Esophagus (tissue), 2 donors: Measurements from ENCODE around the gene ARRDC5. TPM values are rescaled to one million over a fixed set of nuclear protein-coding genes. Genes with fewer than 3 reads are reported as not detected.

ENCODE experiments used
- H3K27ac ChIP-seq, 2 donors: one replicate each; pipeline ENCODE4 v1.5.1; 2013; ENCODE audit warnings: low read depth in 2 of 2, mild to moderate bottlenecking in 2 of 2, inconsistent platforms in 1 of 2, low read length in 1 of 2, moderate library complexity in 1 of 2
- H3K27me3 ChIP-seq, 2 donors: one replicate each; pipeline ENCODE4 v1.6.1; 2013; ENCODE audit warnings: low read length in 2 of 2, control low read depth in 1 of 2, mild to moderate bottlenecking in 1 of 2; ENCODE audit not compliant: insufficient read depth in 2 of 2, control insufficient read depth in 1 of 2
- H3K36me3 ChIP-seq, 2 donors: one replicate each; pipeline ENCODE4 v1.6.1; 2013; ENCODE audit warnings: low read length in 1 of 2; ENCODE audit not compliant: control insufficient read depth in 2 of 2, insufficient read depth in 2 of 2
- H3K4me1 ChIP-seq, 2 donors: one replicate each; pipeline ENCODE4 v1.6.1; 2013; ENCODE audit warnings: low read length in 1 of 2; ENCODE audit not compliant: control insufficient read depth in 2 of 2, insufficient read depth in 2 of 2
- H3K4me3 ChIP-seq, 2 donors: one replicate each; pipeline ENCODE4 v1.5.1; 2013; ENCODE audit warnings: low read length in 2 of 2, mild to moderate bottlenecking in 2 of 2, low read depth in 1 of 2, moderate library complexity in 1 of 2
- H3K9me3 ChIP-seq, 2 donors: one replicate each; pipeline ENCODE4 v1.6.1; 2013; ENCODE audit warnings: mild to moderate bottlenecking in 2 of 2, low read depth in 1 of 2, low read length in 1 of 2, moderate library complexity in 1 of 2; ENCODE audit not compliant: control insufficient read depth in 2 of 2, insufficient read depth in 1 of 2
- WGBS, 2 donors: extraction: QIAGEN DNeasy Blood & Tissue Kit; methylation state at CpG; one replicate each; pipeline ENCODE4 v1.1.7; 2013; 5-methylcytosine and 5-hydroxymethylcytosine counted together
- polyA plus RNA-seq, 2 donors: library from polyadenylated mRNA; stranded (reverse); fragments of 200-250 nt; gene quantifications; one replicate each; pipeline ENCODE4 v1.2.3, GENCODE V29; 2013
- donor health status: healthy with polysubstance abuse.
- donor health status: Bipolar disorder and iron deficiency.

Gene ARRDC5
- polyA plus RNA-seq, 2 donors = 0.08 to 0.31 TPM

GRCh38 chr19:4877753-4878490, 24.8 kb downstream of the ARRDC5 start:
- Histone ChIP-seq H3K27ac (no peak overlapping the region), H3K36me3 (no peaks in the 10 kb centered on the region), H3K9me3 (no peaks in the 10 kb centered on the region), H3K4me3 (no peak overlapping the region), H3K4me1 (no peaks in the 10 kb centered on the region), H3K27me3 (no peaks in the 10 kb centered on the region)
- 41 to 53% methylated on average over 29 to 30 of the region's 30 CpGs for WGBS, 2 donors

GRCh38 chr19:4873930-4874329, 28.8 kb downstream of the ARRDC5 start:
- Histone ChIP-seq H3K4me3 (no peak overlapping the region), H3K9me3 (no peaks in the 10 kb centered on the region), H3K27ac (no peak overlapping the region), H3K4me1 (peaks cover 0 to 3% of the 10 kb centered on the region in 2 donors), H3K36me3 (no peaks in the 10 kb centered on the region), H3K27me3 (no peaks in the 10 kb centered on the region)
- 86 to 88% methylated on average over 3 of the region's 3 CpGs for WGBS, 2 donors

- H3K4me1 ChIP-seq = peaks cover 0 to 4% of the 10 kb centered on the region in 2 donors
- no peaks in the 10 kb centered on the region for H3K36me3 ChIP-seq
- no peak overlapping the region for H3K27ac ChIP-seq
- WGBS, 2 donors = 74 to 77% methylated on average over 6 of the region's 6 CpGs
- H3K4me3 ChIP-seq = no peak overlapping the region
- H3K27me3 ChIP-seq = no peaks in the 10 kb centered on the region
- H3K9me3 ChIP-seq = no peaks in the 10 kb centered on the region
Observed at GRCh38 chr19:4871711-4872110, 31.0 kb downstream of the ARRDC5 start.

- Histone ChIP-seq H3K9me3 (no peaks in the 10 kb centered on the region), H3K27ac (peak overlapping the region; percentile 52 to 86), H3K36me3 (no peaks in the 10 kb centered on the region), H3K4me3 (no peak overlapping the region), H3K27me3 (no peaks in the 10 kb centered on the region), H3K4me1 (peaks cover 4 to 11% of the 10 kb centered on the region in 2 donors)
- WGBS, 2 donors = 57 to 61% methylated on average over 10 of the region's 10 CpGs
Observed at GRCh38 chr19:4870025-4870700, 32.5 kb downstream of the ARRDC5 start.

- no peaks in the 10 kb centered on the region for H3K9me3 ChIP-seq
- peaks cover 0 to 4% of the 10 kb centered on the region in 2 donors for H3K36me3 ChIP-seq
- peak overlapping the region in 1 of 2 donors; percentile 91 for H3K27ac ChIP-seq
- peaks cover 4 to 11% of the 10 kb centered on the region in 2 donors for H3K4me1 ChIP-seq
- 55 to 57% methylated on average over 10 of the region's 10 CpGs for WGBS, 2 donors
- no peaks in the 10 kb centered on the region for H3K27me3 ChIP-seq
- H3K4me3 ChIP-seq = no peak overlapping the region
Observed at GRCh38 chr19:4868286-4868834, 34.3 kb downstream of the ARRDC5 start.

- peak within 1 kb of the TSS; percentile 69 to 95 for H3K4me3 ChIP-seq
- peaks cover 0 to 5% of the 10 kb centered on the region in 2 donors for H3K36me3 ChIP-seq
- H3K27ac ChIP-seq = peak within 1 kb of the TSS; percentile 93 to 97
- H3K4me1 ChIP-seq = peaks cover 4 to 11% of the 10 kb centered on the region in 2 donors
- no peaks in the 10 kb centered on the region for H3K9me3 ChIP-seq
- WGBS, 2 donors = 3 to 4% methylated on average over 41 to 46 of the region's 46 CpGs
- H3K27me3 ChIP-seq = no peaks in the 10 kb centered on the region
Observed at GRCh38 chr19:4867534-4868285, 35.0 kb downstream of the ARRDC5 start, which contains the start of gene PLIN3. Gene PLIN3 (minus strand): TSS chr19:4867667. CDS start chr19:4861394, 6,273 bp downstream.

GRCh38 chr19:4866595-4867424, 35.9 kb downstream of the ARRDC5 start:
- peaks cover 4 to 11% of the 10 kb centered on the region in 2 donors for H3K4me1 ChIP-seq
- peaks cover 0 to 8% of the 10 kb centered on the region in 2 donors for H3K36me3 ChIP-seq
- peak overlapping the region; percentile 93 to 97 for H3K27ac ChIP-seq
- no peaks in the 10 kb centered on the region for H3K27me3 ChIP-seq
- no peaks in the 10 kb centered on the region for H3K9me3 ChIP-seq
- 2% methylated on average over 22 of the region's 22 CpGs for WGBS, 2 donors
- H3K4me3 ChIP-seq = peak overlapping the region; percentile 48 to 95

GRCh38 chr19:4861147-4861546, 41.5 kb downstream of the ARRDC5 start:
- Histone ChIP-seq H3K27ac (peak overlapping the region; percentile 22 to 51), H3K27me3 (no peaks in the 10 kb centered on the region), H3K36me3 (peaks cover 9 to 26% of the 10 kb centered on the region in 2 donors), H3K4me3 (no peak overlapping the region), H3K4me1 (peaks cover 3 to 6% of the 10 kb centered on the region in 2 donors), H3K9me3 (no peaks in the 10 kb centered on the region)
- 38 to 49% methylated on average over 9 to 10 of the region's 10 CpGs for WGBS, 2 donors
